Choroid plexus epithelial cell (primary cell): ENCODE measurements around the gene LDOC1.
"Not testable (repeated sequence)": the region's sequence is repeated elsewhere in the genome, so short reads cannot be mapped to it uniquely, and the experiment has no call there.

Experiments
- DNase-seq: peaks from one replicate; pipeline ENCODE4 v3.0.0-alpha.2; 2010; ENCODE audit warnings: low read depth
- H3K4me3 ChIP-seq: 2 replicates; pipeline ENCODE4 v1.5.1; 2011; ENCODE audit warnings: low read depth, mild to moderate bottlenecking, control low read depth, low read length, moderate library complexity
- TF ChIP-seq, protein P1 (sequence below): conservative IDR thresholded peaks from 2 replicates; pipeline ENCODE4 v1.5.1; 2011; ENCODE audit warnings: low read depth, mild to moderate bottlenecking, control low read depth, inconsistent platforms, low read length, moderate library complexity

LDOC1 gene

DNA sequence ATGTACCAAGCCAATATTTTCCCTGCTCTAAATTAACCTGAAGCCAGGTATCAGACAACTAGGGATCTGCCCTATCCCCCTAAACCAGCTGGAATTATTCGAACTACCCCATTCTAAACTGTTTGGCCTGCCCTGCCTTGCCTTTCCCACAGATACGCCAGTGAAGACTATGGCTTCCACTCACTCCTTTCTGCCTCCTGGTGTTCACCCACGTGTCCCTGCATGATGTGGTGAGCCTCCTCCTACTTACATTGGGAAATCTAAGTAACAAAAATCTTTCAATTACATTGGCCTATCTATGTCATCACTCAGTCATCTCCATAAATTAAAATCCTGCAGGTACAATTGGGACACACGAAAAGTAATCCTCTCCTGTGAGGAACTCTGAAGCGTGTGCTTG lies 6.1 kb upstream of the LDOC1 start:
- TF ChIP-seq, protein P1, sequence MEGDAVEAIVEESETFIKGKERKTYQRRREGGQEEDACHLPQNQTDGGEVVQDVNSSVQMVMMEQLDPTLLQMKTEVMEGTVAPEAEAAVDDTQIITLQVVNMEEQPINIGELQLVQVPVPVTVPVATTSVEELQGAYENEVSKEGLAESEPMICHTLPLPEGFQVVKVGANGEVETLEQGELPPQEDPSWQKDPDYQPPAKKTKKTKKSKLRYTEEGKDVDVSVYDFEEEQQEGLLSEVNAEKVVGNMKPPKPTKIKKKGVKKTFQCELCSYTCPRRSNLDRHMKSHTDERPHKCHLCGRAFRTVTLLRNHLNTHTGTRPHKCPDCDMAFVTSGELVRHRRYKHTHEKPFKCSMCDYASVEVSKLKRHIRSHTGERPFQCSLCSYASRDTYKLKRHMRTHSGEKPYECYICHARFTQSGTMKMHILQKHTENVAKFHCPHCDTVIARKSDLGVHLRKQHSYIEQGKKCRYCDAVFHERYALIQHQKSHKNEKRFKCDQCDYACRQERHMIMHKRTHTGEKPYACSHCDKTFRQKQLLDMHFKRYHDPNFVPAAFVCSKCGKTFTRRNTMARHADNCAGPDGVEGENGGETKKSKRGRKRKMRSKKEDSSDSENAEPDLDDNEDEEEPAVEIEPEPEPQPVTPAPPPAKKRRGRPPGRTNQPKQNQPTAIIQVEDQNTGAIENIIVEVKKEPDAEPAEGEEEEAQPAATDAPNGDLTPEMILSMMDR, result no peak
- no peak overlapping the region for H3K4me3 ChIP-seq
- DNase-seq, result no peak

DNA sequence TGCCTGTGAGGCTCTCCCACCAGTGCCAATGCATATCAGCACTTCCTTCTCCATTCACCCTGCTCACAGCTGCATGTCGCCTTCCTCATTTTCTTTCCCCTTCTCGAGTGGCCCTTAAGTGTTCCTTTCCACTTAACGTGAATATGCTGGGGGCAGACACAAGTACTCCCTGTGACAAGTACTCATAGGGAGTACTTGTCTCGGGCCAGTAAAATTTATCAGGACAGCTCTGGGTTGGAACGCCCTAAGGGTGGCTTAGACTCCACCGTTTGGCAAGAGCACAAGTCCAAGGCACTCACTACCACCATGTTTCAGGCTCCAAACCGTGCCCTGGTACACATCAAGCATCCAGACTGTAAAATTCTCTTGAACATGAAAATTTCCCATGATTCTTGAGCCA lies 3.9 kb upstream of the LDOC1 start:
- TF ChIP-seq, protein P1, result no peak
- no peak overlapping the region for H3K4me3 ChIP-seq
- no peak for DNase-seq

DNA sequence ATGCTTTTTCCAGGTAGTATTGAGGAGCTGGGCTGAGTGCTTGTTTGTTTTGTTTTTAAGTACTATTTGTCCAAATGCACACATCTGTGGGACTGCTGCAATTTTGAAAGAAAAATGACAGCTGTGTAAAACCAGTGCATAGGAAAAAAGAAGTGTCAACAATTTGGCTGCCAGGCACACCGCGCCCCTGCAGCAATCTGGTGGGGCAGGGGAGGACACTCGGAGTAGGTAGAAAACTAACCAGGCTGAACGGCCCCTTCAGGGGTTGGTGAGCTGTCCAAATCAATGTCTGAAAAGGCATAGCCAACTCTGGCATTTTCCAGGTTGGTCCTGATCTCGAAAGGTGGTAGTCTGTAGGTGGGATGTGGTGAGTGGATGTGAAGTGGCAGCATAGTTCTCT lies 1.1 kb downstream of the LDOC1 start:
- TF ChIP-seq, protein P1, result no peak
- no peak for DNase-seq
- H3K4me3 ChIP-seq, result no peak overlapping the region

DNA sequence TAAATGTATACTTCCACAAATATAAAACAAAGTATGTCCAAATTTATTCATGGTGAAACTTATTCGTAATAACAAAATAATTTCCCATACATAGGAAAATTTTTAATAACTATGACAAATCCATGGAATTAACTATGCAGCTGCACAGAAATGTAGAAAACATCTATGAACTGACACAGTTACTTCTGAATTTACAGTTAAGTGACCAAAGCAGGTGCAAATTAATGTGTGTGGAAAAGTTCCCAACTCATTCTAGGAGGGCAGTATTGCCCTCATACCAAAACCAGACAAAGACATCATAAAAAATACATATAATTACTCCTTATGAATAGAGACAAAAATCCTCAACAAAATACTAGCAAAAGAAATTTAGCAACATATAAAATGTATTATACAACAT lies 12.5 kb downstream of the LDOC1 start:
- DNase-seq, result no peak
- no peak overlapping the region for H3K4me3 ChIP-seq
- TF ChIP-seq, protein P1, result no peak

DNA sequence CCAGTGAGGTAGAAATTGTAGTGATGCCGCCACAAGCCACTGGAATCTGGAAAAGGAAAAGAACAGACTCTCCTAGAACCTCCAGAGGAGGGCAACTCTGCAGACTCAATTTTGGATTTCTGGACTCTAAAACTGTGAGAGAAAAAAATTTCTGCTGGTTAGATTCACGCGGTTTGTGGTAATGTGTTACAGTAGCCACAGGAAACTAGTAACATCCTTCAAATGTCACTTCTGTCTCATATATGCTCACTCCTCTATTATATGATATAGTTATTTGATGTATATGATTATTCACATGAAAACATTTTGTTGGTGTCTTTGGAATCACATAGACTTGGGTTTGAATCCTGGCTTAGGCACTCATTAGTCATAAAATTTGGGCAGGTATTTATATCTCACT lies 18.8 kb downstream of the LDOC1 start:
- no peak for DNase-seq
- TF ChIP-seq, protein P1, result no peak
- H3K4me3 ChIP-seq, result no peak overlapping the region

DNA sequence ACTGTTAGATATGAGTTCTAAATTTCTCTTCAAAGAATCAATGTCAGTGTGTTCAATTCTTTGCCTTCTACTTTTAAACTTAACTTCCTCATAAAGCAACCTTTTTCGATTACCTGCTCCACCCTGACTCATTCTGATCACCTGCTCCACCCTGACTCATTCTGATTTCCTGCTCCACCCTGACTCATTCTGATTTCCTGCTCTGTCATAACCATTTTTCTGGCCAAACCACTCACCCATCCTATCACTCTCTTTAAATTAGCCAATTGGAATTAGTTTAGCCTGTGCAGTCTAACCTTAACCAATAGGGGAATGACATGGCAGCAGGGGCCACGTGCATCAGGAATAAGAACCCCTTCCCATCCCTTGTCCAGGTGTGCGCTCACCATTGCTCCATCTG lies 21.7 kb downstream of the LDOC1 start:
- DNase-seq, H3K4me3 ChIP-seq: not testable (repeated sequence)

DNA sequence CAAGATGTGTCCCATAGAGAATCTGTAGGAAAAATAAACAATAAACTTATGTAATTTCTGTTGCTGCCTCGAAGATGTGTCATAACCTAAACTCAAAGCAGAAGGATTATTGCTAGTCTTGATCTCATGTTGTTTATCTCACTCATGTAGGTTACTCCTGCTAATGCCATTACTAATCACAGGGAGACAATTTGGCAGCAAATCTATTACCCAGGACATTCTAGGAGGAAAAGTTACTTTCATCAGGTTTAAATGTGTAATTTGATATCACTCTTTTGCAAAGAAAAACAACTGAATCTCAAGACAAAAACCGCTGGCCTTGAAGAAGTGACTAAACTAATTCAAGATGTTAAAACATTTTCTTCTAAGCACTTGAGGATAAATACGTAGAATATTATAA lies 34.0 kb downstream of the LDOC1 start:
- TF ChIP-seq, protein P1, result no peak
- DNase-seq, result peak; percentile 20
- H3K4me3 ChIP-seq, result no peak overlapping the region

DNA sequence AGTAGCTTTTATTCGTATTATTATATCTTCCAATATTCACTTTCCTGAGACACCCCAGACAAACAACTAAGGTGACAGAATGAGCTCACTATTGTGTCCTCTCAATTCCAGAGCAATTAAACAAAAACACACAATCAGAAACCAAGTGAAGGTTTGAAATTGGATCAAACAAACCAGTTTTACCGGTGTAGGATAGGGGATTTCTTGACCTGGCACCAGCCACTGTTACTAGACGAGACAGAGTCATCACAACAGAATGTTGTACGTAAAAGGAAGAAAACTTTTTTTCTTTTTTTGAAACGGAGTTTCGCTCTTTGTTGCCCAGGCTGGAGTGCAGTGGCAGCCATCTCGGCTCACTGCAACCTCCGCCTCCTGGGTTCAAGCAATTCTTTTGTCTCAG lies 43.7 kb downstream of the LDOC1 start:
- H3K4me3 ChIP-seq, result no peak overlapping the region
- DNase-seq, result no peak
- TF ChIP-seq, protein P1, result no peak
